WERI-Rb-1 (cell line): ENCODE data around the gene FHL1.

Experiments
- DNase-seq: peaks from one replicate; pipeline ENCODE4 v3.0.0-alpha.2; 2020
- H3K27ac ChIP-seq: fragments of 250-450 bp; sonication (Bioruptor Pico); 2 replicates; pipeline ENCODE4 v1.5.1; 2020; ENCODE audit warnings: mild to moderate bottlenecking, moderate library complexity
- H3K27me3 ChIP-seq: fragments of 250-450 bp; sonication (Bioruptor Pico); 2 replicates; pipeline ENCODE4 v1.5.1; 2021; ENCODE audit warnings: mild to moderate bottlenecking, low read depth, moderate library complexity; ENCODE audit not compliant: insufficient read depth, severe bottlenecking
- H3K36me3 ChIP-seq: fragments of 250-450 bp; sonication (Bioruptor Pico); 2 replicates; pipeline ENCODE4 v1.5.1; 2020; ENCODE audit warnings: mild to moderate bottlenecking, moderate library complexity
- H3K4me3 ChIP-seq: 2 replicates; pipeline ENCODE4 v1.5.1; 2011; ENCODE audit warnings: low read depth, mild to moderate bottlenecking, control low read depth, low read length
- H3K9me3 ChIP-seq: fragments of 250-450 bp; sonication (Bioruptor Pico); 2 replicates; pipeline ENCODE4 v1.5.1; 2021; ENCODE audit warnings: mild to moderate bottlenecking, moderate library complexity; ENCODE audit not compliant: severe bottlenecking
- CTCF ChIP-seq: IDR thresholded peaks from 2 replicates; pipeline ENCODE4 v1.5.1; 2011; ENCODE audit warnings: low read depth, mild to moderate bottlenecking, control low read depth, inconsistent platforms, low read length

The FHL1 gene

DNA sequence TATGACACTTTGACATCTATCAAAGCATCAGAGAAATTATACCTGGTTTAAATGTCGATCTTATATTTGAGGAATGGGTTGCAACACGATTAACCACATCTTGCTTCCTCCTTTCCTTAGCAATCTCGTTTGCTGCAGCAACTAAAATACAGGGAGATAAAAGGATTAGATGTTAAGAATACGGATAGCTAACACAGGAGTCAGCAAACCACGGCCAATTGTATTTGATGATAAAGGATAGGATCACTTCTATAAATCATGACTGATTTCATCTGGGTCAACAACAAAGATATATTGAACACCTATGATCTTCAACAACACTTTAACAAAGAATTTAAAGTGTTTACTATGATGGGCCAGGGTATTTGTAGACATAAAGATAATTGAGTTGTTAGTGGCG lies 98.9 kb downstream of the FHL1 start:
- no peaks in the 10 kb centered on the region for H3K9me3 ChIP-seq
- no peak overlapping the region for H3K27ac ChIP-seq
- no peaks in the 10 kb centered on the region for H3K36me3 ChIP-seq
- H3K4me3 ChIP-seq = no peak overlapping the region
- no peak for TF ChIP-seq CTCF
- H3K27me3 ChIP-seq = peaks cover 6% of the 10 kb centered on the region
- no peak for DNase-seq

DNA sequence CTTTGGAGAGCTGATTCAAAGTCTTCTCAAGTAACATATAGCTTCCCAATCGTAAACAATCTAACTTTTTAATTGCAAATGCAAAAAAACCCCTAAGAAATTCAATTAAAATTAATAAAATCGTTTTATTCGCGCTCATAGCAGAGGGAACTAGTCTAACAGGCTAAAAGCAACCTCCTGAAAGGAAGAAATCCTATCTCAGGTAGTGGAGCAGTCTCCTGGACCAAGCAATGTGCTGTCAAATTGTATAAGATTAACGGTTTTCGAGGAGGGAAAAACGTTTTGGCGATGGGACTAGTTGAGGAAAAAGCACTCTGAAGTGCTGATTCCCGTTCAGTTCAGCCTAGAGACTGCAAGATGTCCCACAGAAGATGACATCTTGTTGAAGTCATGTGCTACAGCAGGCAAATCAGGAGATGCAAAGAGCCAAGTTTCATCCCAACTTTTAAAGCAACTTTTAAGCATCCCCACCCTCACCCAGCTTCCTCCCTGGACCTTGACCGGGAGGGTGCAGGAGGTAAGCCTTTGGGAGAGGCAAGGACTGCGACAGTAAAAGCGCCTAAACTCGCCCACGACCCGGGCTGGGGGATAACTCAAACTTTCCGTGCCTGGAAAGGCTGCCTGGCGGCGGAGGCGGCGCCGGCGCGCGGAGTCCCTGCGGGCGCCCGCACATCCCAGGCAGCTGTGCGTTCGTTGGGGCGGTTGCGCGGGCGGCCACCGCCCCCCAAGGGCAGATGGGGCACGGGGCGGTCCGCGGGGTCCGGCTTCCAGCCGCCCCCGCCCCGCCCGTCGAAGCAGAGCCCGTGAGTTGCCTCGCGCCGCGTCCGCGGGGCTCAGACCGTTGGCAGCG lies 103.1 kb downstream of the FHL1 start:
- Histone ChIP-seq H3K27ac (no peak overlapping the region), H3K36me3 (no peaks in the 10 kb centered on the region), H3K4me3 (peak overlapping the region; percentile 54), H3K9me3 (no peaks in the 10 kb centered on the region), H3K27me3 (peaks cover 25% of the 10 kb centered on the region)
- no peak for TF ChIP-seq CTCF
- DNase-seq = no peak

- DNase-seq = peak; percentile 50
- Histone ChIP-seq H3K27ac (no peak within 1 kb of the TSS), H3K4me3 (peak within 1 kb of the TSS; percentile 54), H3K36me3 (no peaks in the 10 kb centered on the region), H3K27me3 (peaks cover 34% of the 10 kb centered on the region), H3K9me3 (no peaks in the 10 kb centered on the region)
- no peak for TF ChIP-seq CTCF
Observed at GRCh38 chrX:136251041-136251991, 104.0 kb downstream of the FHL1 start, which contains the start of gene MAP7D3. MAP7D3 (minus strand) TSS chrX:136251400; CDS start chrX:136251358, 42 bp downstream.

- no peaks in the 10 kb centered on the region for H3K36me3 ChIP-seq
- no peak overlapping the region for H3K4me3 ChIP-seq
- no peak overlapping the region for H3K27ac ChIP-seq
- DNase-seq = no peak
- no peaks in the 10 kb centered on the region for H3K9me3 ChIP-seq
- H3K27me3 ChIP-seq = peaks cover 52% of the 10 kb centered on the region
- no peak for TF ChIP-seq CTCF
Observed at GRCh38 chrX:136255541-136255940, 108.2 kb downstream of the FHL1 start.

- no peak overlapping the region for H3K4me3 ChIP-seq
- no peaks in the 10 kb centered on the region for H3K9me3 ChIP-seq
- H3K27me3 ChIP-seq = peaks cover 56% of the 10 kb centered on the region
- DNase-seq = no peak
- no peak overlapping the region for H3K27ac ChIP-seq
- H3K36me3 ChIP-seq = no peaks in the 10 kb centered on the region
- no peak for TF ChIP-seq CTCF
Observed at GRCh38 chrX:136256026-136256425, 108.7 kb downstream of the FHL1 start.
